ENCODE results near the gene CRTAP. TPM values are rescaled to one million over a fixed set of nuclear protein-coding genes. Genes with fewer than 3 reads are reported as not detected.

The CRTAP gene
- total and polyA plus RNA-seq, 2 of the 13 experiments (the other 11 are each of a cell fraction or from before 2014, with no cell fraction given) = 54.2 to 119 TPM

- TF ChIP-seq SOX6 (IDR thresholded peaks at IDR 0.05) (no peak), SOX6 (CRISPR knock-in tag; IDR thresholded peaks at IDR 0.05) (peak; percentile 57; the same call in 1 of the 2 replicates), POLR2A (IDR thresholded peaks at IDR 0.05; ENCODE audit: insufficient read depth in 1 of 2, low read depth in 2 of 2, low read length in 2 of 2) (no peak), HOMEZ (CRISPR knock-in tag; IDR thresholded peaks at IDR 0.05; ENCODE audit: low read depth) (peak; percentile 77; the same call in 1 of the 2 replicates), TAF1 (CRISPR knock-in tag; IDR thresholded peaks at IDR 0.05) (no peak), ZBTB4 (CRISPR knock-in tag; IDR thresholded peaks at IDR 0.05; ENCODE audit: borderline replicate concordance) (no peak), SMC3 (IDR thresholded peaks at IDR 0.05; ENCODE audit: low read length) (no peak), NONO (IDR thresholded peaks at IDR 0.05) (no peak), NONO (CRISPR knock-in tag; conservative IDR thresholded peaks at IDR 0.05) (no peak), ZSCAN29 (CRISPR knock-in tag; conservative IDR thresholded peaks at IDR 0.05) (no peak), SCMH1 (CRISPR knock-in tag; IDR thresholded peaks at IDR 0.05; ENCODE audit: borderline replicate concordance) (no peak), ZBTB42 (CRISPR knock-in tag; IDR thresholded peaks at IDR 0.05) (no peak), AHR (CRISPR knock-in tag; IDR thresholded peaks at IDR 0.05) (no peak), RORA (CRISPR knock-in tag; IDR thresholded peaks at IDR 0.05) (no peak), ZNF737 (CRISPR knock-in tag; IDR thresholded peaks at IDR 0.05; ENCODE audit: borderline replicate concordance) (no peak), REST (IDR thresholded peaks at IDR 0.05; ENCODE audit: borderline replicate concordance in 1 of 2, low read depth in 1 of 2, low read length in 2 of 2) (no peak), ZNF781 (CRISPR knock-in tag; IDR thresholded peaks at IDR 0.05; ENCODE audit: borderline replicate concordance, not compliant biosample characterization) (no peak), SRSF1 (optimal IDR thresholded peaks at IDR 0.05; ENCODE audit: low read depth, low read length) (no peak), ERF (CRISPR knock-in tag; IDR thresholded peaks at IDR 0.05) (peak; percentile 52; the same call in 1 of the 2 replicates), ZNF746 (CRISPR knock-in tag; IDR thresholded peaks at IDR 0.05) (no peak), ZNF180 (CRISPR knock-in tag; IDR thresholded peaks at IDR 0.05; ENCODE audit: borderline replicate concordance, low read depth) (no peak), ZNF777 (CRISPR knock-in tag; IDR thresholded peaks at IDR 0.05) (no peak), SP5 (CRISPR knock-in tag; IDR thresholded peaks at IDR 0.05; ENCODE audit: borderline replicate concordance, low read depth) (no peak)
Measured at GRCh38 chr3:33186524-33187367, 72.9 kb downstream of the CRTAP start (continued).

All from HepG2 (cell line).